PC-9 (cell line): ENCODE results near the gene PGAP6. TPM values are rescaled to one million over a fixed set of nuclear protein-coding genes. Genes with fewer than 3 reads are reported as not detected.
"Not testable (repeated sequence)": the region's sequence is repeated elsewhere in the genome, so short reads cannot be mapped to it uniquely, and the experiment has no call there.

ENCODE experiments used
- BruUV-seq: library from RNA; stranded (reverse); fragments of 400-500 nt; replicated peaks from 2 replicates; lab custom pipeline; 2021; lab: Mats Ljungman, UMichigan
- CTCF ChIA-PET: fragments of 300-600 bp; sonication (Branson Sonifier 250); formaldehyde crosslinking; loops from one replicate; lab custom pipeline; 2022; ENCODE audit warnings: antibody characterized with exemption; lab: Charles Lee
- POLR2A ChIA-PET: fragments of 300-600 bp; sonication (Branson Sonifier 250); formaldehyde crosslinking; loops from one replicate; lab custom pipeline; 2022; ENCODE audit warnings: antibody characterized with exemption; ENCODE audit not compliant: unreplicated experiment; lab: Charles Lee
- DNase-seq, 2 experiments: peaks; one replicate each; pipeline versions ENCODE4 v3.0.0 to v3.0.0-alpha.2; 2015 to 2022; ENCODE audit warnings: mixed read lengths in 1 of 2
- H2AFZ ChIP-seq: fragments of 200-600 bp; sonication (generic); 2 replicates; pipeline ENCODE4 v1.8.1; 2017; ENCODE audit warnings: antibody characterized with exemption
- H3F3A ChIP-seq: fragments of 200-600 bp; sonication (generic); 2 replicates; pipeline ENCODE4 v1.8.1; 2017; ENCODE audit warnings: antibody characterized with exemption, mild to moderate bottlenecking, low read depth; ENCODE audit not compliant: insufficient read depth
- H3K27ac ChIP-seq: fragments of 200-600 bp; sonication (generic); 2 replicates; pipeline ENCODE4 v1.6.1; 2016; ENCODE audit warnings: mixed run types
- H3K27me3 ChIP-seq: fragments of 200-600 bp; sonication (generic); 2 replicates; pipeline ENCODE4 v1.6.1; 2016; ENCODE audit warnings: low read depth, mixed run types; ENCODE audit not compliant: insufficient read depth
- H3K36me3 ChIP-seq: fragments of 200-600 bp; sonication (generic); 2 replicates; pipeline ENCODE4 v1.6.1; 2016; ENCODE audit warnings: low read depth, mixed run types
- H3K4me1 ChIP-seq: fragments of 200-600 bp; sonication (generic); replicated peaks from 2 replicates; pipeline ENCODE4 v1.6.1; 2016; ENCODE audit warnings: mixed run types; ENCODE audit not compliant: insufficient read depth
- H3K4me2 ChIP-seq: fragments of 200-600 bp; sonication (generic); 2 replicates; pipeline ENCODE4 v1.6.1; 2017; ENCODE audit warnings: mixed run types
- H3K4me3 ChIP-seq: fragments of 200-600 bp; sonication (generic); 2 replicates; pipeline ENCODE4 v1.6.1; 2016; ENCODE audit warnings: mixed run types
- H3K79me2 ChIP-seq: fragments of 200-600 bp; sonication (generic); 2 replicates; pipeline ENCODE4 v1.6.1; 2017; ENCODE audit warnings: low read depth, mixed run types
- H3K9me2 ChIP-seq: fragments of 200-600 bp; sonication (generic); 2 replicates; pipeline ENCODE4 v1.8.1; 2017; ENCODE audit warnings: mild to moderate bottlenecking; ENCODE audit not compliant: insufficient read depth
- H3K9me3 ChIP-seq: fragments of 200-600 bp; sonication (generic); 2 replicates; pipeline ENCODE4 v1.8.1; 2016; ENCODE audit warnings: low read depth; ENCODE audit not compliant: insufficient read depth
- H4K20me1 ChIP-seq: fragments of 200-600 bp; sonication (generic); 2 replicates; pipeline ENCODE4 v1.8.1; 2017; ENCODE audit not compliant: insufficient read depth
- CTCF ChIP-seq: fragments of 200-600 bp; sonication (generic); conservative IDR thresholded peaks from 2 replicates; pipeline ENCODE4 v1.6.1; 2017; ENCODE audit warnings: mixed run types, antibody characterized with exemption, mild to moderate bottlenecking, moderate library complexity
- EZH2 ChIP-seq: fragments of 200-600 bp; sonication (generic); IDR thresholded peaks from 2 replicates; pipeline ENCODE4 v1.8.0; 2017; ENCODE audit warnings: antibody characterized with exemption, low read depth
- intact Hi-C: fragments of 100-400 bp; cut with micrococcal nuclease; formaldehyde crosslinking; loops from one replicate; pipeline ENCODE4 v1.10.0; 2022; ENCODE audit not compliant: unreplicated experiment
- total RNA-seq: library from RNA; stranded (reverse); gene quantifications from 2 replicates; pipeline ENCODE4 v1.2.3, GENCODE V29; 2021

The PGAP6 gene
- total RNA-seq, 1 experiment from 2014 or later = 45.6 TPM

- no TSS peak for BruUV-seq
- H3K27ac ChIP-seq = no peak overlapping the region
- H3K79me2 ChIP-seq = peaks cover 83% of the 10 kb centered on the region
- CTCF ChIA-PET = interaction anchor here (0.7 kb wide), 1 partner anchor 109 kb away, joined by 8 read pairs; no protein-coding TSS in a partner anchor
- H3F3A ChIP-seq = no peaks in the 10 kb centered on the region
- no peaks in the 10 kb centered on the region for H3K36me3 ChIP-seq
- POLR2A ChIA-PET = no interaction called here
- no peak for DNase-seq
- H3K4me3 ChIP-seq = no peak overlapping the region
- intact Hi-C loops = no loop called here
- no peaks in the 10 kb centered on the region for H3K27me3 ChIP-seq
- H3K9me3 ChIP-seq = no peaks in the 10 kb centered on the region
- peaks cover 46% of the 10 kb centered on the region for H4K20me1 ChIP-seq
- H3K4me1 ChIP-seq = peaks cover 11% of the 10 kb centered on the region
- H3K9me2 ChIP-seq = no peaks in the 10 kb centered on the region
- TF ChIP-seq CTCF (no peak), EZH2 (no peak)
- no peak overlapping the region for H3K4me2 ChIP-seq
- H2AFZ ChIP-seq = no peak overlapping the region
Observed at GRCh38 chr16:337437-337836, 44.3 kb downstream of the PGAP6 start.

GRCh38 chr16:336269-336668 is 45.5 kb downstream of the PGAP6 start:
- TF ChIP-seq CTCF (no peak), EZH2 (no peak)
- intact Hi-C loops = no loop called here
- H3K4me3 ChIP-seq = no peak overlapping the region
- no peaks in the 10 kb centered on the region for H3K36me3 ChIP-seq
- H4K20me1 ChIP-seq = peaks cover 49% of the 10 kb centered on the region
- peaks cover 7% of the 10 kb centered on the region; the same call in 1 of the 2 replicates for H3F3A ChIP-seq
- no peaks in the 10 kb centered on the region for H3K27me3 ChIP-seq
- POLR2A ChIA-PET = no interaction called here
- H3K79me2 ChIP-seq = peaks cover 87% of the 10 kb centered on the region
- H3K4me2 ChIP-seq = no peak overlapping the region
- no peak for DNase-seq
- H3K9me3 ChIP-seq = no peaks in the 10 kb centered on the region
- CTCF ChIA-PET = interaction anchor here (1.0 kb wide), 1 partner anchor 17 kb away, joined by 24 read pairs; the partner anchor contains the start of gene AXIN1
- H3K4me1 ChIP-seq = peaks cover 11% of the 10 kb centered on the region
- H3K9me2 ChIP-seq = no peaks in the 10 kb centered on the region
- no peak overlapping the region for H2AFZ ChIP-seq
- no TSS peak for BruUV-seq
- no peak overlapping the region for H3K27ac ChIP-seq

GRCh38 chr16:334861-335632 is 46.7 kb downstream of the PGAP6 start:
- H3K4me2 ChIP-seq, H3K4me3 ChIP-seq, DNase-seq, H3K27me3 ChIP-seq, H3K9me2 ChIP-seq, BruUV-seq, H3K36me3 ChIP-seq, POLR2A ChIA-PET, H3K4me1 ChIP-seq, intact Hi-C loops, H3K9me3 ChIP-seq, H3F3A ChIP-seq, H2AFZ ChIP-seq, H3K27ac ChIP-seq: not testable (repeated sequence)
- CTCF ChIA-PET = interaction anchor here (1.0 kb wide), 1 partner anchor 18 kb away, joined by 24 read pairs; the partner anchor contains the start of gene AXIN1
- H3K79me2 ChIP-seq = peaks cover 91% of the 10 kb centered on the region
- peaks cover 52% of the 10 kb centered on the region for H4K20me1 ChIP-seq

GRCh38 chr16:334164-334832 is 47.5 kb downstream of the PGAP6 start:
- POLR2A ChIA-PET, H3F3A ChIP-seq, H3K27me3 ChIP-seq, DNase-seq, H3K36me3 ChIP-seq, H3K27ac ChIP-seq, H2AFZ ChIP-seq, H3K9me3 ChIP-seq, CTCF ChIA-PET, BruUV-seq, H3K4me3 ChIP-seq, H3K4me2 ChIP-seq, H3K9me2 ChIP-seq, intact Hi-C loops, H3K4me1 ChIP-seq: not testable (repeated sequence)
- Histone ChIP-seq H4K20me1 (peaks cover 45% of the 10 kb centered on the region), H3K79me2 (peaks cover 91% of the 10 kb centered on the region)
